ENCODE measurements around the gene FOXE1.

DNA sequence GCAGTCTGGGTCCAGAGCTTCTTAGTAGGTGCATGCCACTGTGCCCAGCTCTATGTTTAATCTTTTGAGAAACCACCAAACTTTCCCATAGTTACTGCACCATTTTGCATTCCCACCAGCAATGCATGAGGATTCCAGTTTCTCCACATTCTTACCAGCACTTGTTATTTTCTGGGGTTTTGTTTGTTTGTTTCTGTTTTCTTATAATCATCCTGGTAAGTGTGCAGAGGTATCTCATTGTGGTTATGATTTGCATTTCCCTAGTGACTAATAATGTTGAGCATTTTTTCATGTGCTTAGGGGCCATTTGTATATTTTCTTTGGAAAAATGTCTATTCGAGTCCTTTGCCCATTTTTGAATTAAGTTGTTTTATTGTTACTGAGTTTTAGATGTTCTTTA lies 11.4 kb downstream of the FOXE1 start:
- TF ChIP-seq, protein P1, sequence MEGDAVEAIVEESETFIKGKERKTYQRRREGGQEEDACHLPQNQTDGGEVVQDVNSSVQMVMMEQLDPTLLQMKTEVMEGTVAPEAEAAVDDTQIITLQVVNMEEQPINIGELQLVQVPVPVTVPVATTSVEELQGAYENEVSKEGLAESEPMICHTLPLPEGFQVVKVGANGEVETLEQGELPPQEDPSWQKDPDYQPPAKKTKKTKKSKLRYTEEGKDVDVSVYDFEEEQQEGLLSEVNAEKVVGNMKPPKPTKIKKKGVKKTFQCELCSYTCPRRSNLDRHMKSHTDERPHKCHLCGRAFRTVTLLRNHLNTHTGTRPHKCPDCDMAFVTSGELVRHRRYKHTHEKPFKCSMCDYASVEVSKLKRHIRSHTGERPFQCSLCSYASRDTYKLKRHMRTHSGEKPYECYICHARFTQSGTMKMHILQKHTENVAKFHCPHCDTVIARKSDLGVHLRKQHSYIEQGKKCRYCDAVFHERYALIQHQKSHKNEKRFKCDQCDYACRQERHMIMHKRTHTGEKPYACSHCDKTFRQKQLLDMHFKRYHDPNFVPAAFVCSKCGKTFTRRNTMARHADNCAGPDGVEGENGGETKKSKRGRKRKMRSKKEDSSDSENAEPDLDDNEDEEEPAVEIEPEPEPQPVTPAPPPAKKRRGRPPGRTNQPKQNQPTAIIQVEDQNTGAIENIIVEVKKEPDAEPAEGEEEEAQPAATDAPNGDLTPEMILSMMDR (conservative IDR thresholded peaks at IDR 0.05): no peak
- no peak for TF ChIP-seq ZFX (IDR thresholded peaks at IDR 0.05)

Data from C4-2B (cell line).